ENCODE data around the gene FMO4.

The FMO4 gene

GRCh38 chr1:171313319-171313834 is 606 bp upstream of the FMO4 start:
- H3K9ac ChIP-seq (ENCODE audit: low read length) = peak overlapping the region; percentile 6; the same call in 1 of the 2 replicates
- H3K4me1 ChIP-seq (ENCODE audit: low read length) = peaks cover 10% of the 10 kb centered on the region
- peak overlapping the region; percentile 66 for H3K4me2 ChIP-seq (ENCODE audit: low read depth, low read length)
- H3F3A ChIP-seq (ENCODE audit: insufficient read depth, low read length) = peaks cover 6% of the 10 kb centered on the region; the same call in 1 of the 2 replicates
- DNase-seq = no peak
- peak overlapping the region; percentile 43 for H3K4me3 ChIP-seq (ENCODE audit: low read length)
- no peaks in the 10 kb centered on the region for H4K20me1 ChIP-seq (ENCODE audit: insufficient read depth, low read length)
- no peaks in the 10 kb centered on the region for H3K27me3 ChIP-seq (replicated peaks; ENCODE audit: insufficient read depth, low read length)
- H3K36me3 ChIP-seq (replicated peaks; ENCODE audit: insufficient read depth, low read length) = no peaks in the 10 kb centered on the region
- no peaks in the 10 kb centered on the region for H3K9me2 ChIP-seq (replicated peaks; ENCODE audit: insufficient read depth, low read length)
- TF ChIP-seq EZH2phosphoT487 (IDR thresholded peaks at IDR 0.05; ENCODE audit: low read length) (no peak), EZH2 (optimal IDR thresholded peaks at IDR 0.05; ENCODE audit: low read depth, low read length) (no peak), CTCF (IDR thresholded peaks at IDR 0.05; ENCODE audit: low read length) (no peak)
- peak overlapping the region; percentile 18; the same call in 1 of the 2 replicates for H3K27ac ChIP-seq (ENCODE audit: low read length)
- H3K79me2 ChIP-seq (ENCODE audit: low read length) = no peaks in the 10 kb centered on the region
- peak overlapping the region; percentile 44 for H2AFZ ChIP-seq (ENCODE audit: low read length)
- H3K9me3 ChIP-seq (replicated peaks; ENCODE audit: insufficient read depth, low read length) = no peaks in the 10 kb centered on the region

DNA sequence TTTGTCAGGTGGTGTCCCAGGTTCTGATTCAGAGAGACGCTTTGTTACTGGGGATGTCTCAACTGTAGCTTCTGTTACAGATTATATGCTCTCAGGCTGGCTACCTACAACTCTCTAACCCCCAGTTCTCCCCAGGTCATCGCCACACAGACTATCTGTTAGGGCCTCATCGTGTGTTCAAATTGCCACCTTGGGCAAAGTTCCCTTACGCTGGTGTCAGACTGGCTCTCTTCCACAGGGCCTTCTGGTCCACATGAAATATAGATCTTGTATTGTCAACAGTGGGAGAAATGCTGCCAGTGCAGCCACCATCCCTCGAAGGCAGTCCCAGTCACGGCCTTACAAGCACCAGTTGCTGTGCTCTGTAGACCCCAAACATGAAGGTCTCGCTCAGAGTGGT is 15.3 kb downstream of the FMO4 start:
- no peak overlapping the region for H3K9ac ChIP-seq (ENCODE audit: low read length)
- no peak overlapping the region for H2AFZ ChIP-seq (ENCODE audit: low read length)
- no peaks in the 10 kb centered on the region for H3K79me2 ChIP-seq (ENCODE audit: low read length)
- no peaks in the 10 kb centered on the region for H3K4me1 ChIP-seq (ENCODE audit: low read length)
- no peaks in the 10 kb centered on the region for H3K27me3 ChIP-seq (replicated peaks; ENCODE audit: insufficient read depth, low read length)
- no peaks in the 10 kb centered on the region for H4K20me1 ChIP-seq (ENCODE audit: insufficient read depth, low read length)
- no peaks in the 10 kb centered on the region for H3K9me3 ChIP-seq (replicated peaks; ENCODE audit: insufficient read depth, low read length)
- TF ChIP-seq EZH2phosphoT487 (IDR thresholded peaks at IDR 0.05; ENCODE audit: low read length) (no peak), EZH2 (optimal IDR thresholded peaks at IDR 0.05; ENCODE audit: low read depth, low read length) (no peak), CTCF (IDR thresholded peaks at IDR 0.05; ENCODE audit: low read length) (no peak)
- H3K36me3 ChIP-seq (replicated peaks; ENCODE audit: insufficient read depth, low read length) = no peaks in the 10 kb centered on the region
- no peak overlapping the region for H3K4me3 ChIP-seq (ENCODE audit: low read length)
- no peak for DNase-seq
- H3F3A ChIP-seq (ENCODE audit: insufficient read depth, low read length) = no peaks in the 10 kb centered on the region
- no peak overlapping the region for H3K4me2 ChIP-seq (ENCODE audit: low read depth, low read length)
- no peaks in the 10 kb centered on the region for H3K9me2 ChIP-seq (replicated peaks; ENCODE audit: insufficient read depth, low read length)
- H3K27ac ChIP-seq (ENCODE audit: low read length) = no peak overlapping the region

DNA sequence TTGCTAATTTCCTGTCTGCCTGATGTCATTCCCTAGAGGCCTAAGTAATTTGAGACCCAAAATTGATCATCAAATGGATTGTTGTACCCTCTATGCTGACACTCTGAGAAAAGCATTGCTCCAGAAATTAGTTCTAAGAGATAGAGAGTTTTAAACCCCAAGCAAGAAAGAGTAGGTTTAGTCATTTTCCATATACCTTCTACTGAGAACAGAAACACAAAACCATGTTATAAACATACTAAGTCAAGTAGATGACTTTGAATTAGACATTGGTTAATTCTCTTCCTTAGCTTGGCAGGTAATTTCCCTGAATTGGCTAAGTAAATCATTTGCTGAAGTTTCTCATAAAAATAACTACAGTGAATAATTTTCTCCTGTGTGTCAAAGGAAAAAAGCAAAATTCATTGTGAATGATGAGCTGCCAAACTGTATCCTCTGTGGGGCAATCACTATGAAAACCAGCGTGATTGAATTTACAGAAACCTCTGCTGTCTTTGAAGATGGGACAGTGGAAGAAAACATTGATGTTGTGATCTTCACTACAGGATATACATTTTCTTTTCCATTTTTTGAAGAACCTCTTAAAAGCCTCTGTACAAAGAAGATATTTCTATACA is 20.1 kb downstream of the FMO4 start:
- TF ChIP-seq EZH2phosphoT487 (IDR thresholded peaks at IDR 0.05; ENCODE audit: low read length) (no peak), EZH2 (optimal IDR thresholded peaks at IDR 0.05; ENCODE audit: low read depth, low read length) (no peak), CTCF (IDR thresholded peaks at IDR 0.05; ENCODE audit: low read length) (no peak)
- Histone ChIP-seq H3K9ac (ENCODE audit: low read length) (no peak overlapping the region), H2AFZ (ENCODE audit: low read length) (no peak overlapping the region), H3K27ac (ENCODE audit: low read length) (no peak overlapping the region), H3K27me3 (replicated peaks; ENCODE audit: insufficient read depth, low read length) (no peaks in the 10 kb centered on the region), H3K9me3 (replicated peaks; ENCODE audit: insufficient read depth, low read length) (no peaks in the 10 kb centered on the region), H4K20me1 (ENCODE audit: insufficient read depth, low read length) (no peaks in the 10 kb centered on the region), H3K4me3 (ENCODE audit: low read length) (no peak overlapping the region), H3K9me2 (replicated peaks; ENCODE audit: insufficient read depth, low read length) (no peaks in the 10 kb centered on the region), H3K36me3 (replicated peaks; ENCODE audit: insufficient read depth, low read length) (no peaks in the 10 kb centered on the region), H3F3A (ENCODE audit: insufficient read depth, low read length) (no peaks in the 10 kb centered on the region), H3K4me1 (ENCODE audit: low read length) (no peaks in the 10 kb centered on the region), H3K4me2 (ENCODE audit: low read depth, low read length) (no peak overlapping the region), H3K79me2 (ENCODE audit: low read length) (no peaks in the 10 kb centered on the region)
- DNase-seq = peak; percentile 5
